Tibial nerve (tissue), 4 donors: ENCODE measurements around the gene MYCBP.

ENCODE experiments used
- CTCF ChIP-seq, 5 experiments: fragments of 200-600 bp in 3 of 5; fragments of 450-650 bp in 2 of 5; sonication (generic) in 3 of 5; IDR thresholded peaks; one replicate each; pipeline ENCODE4 v1.5.1; 2016 to 2019; ENCODE audit warnings: antibody characterized with exemption in 5 of 5, mild to moderate bottlenecking in 3 of 5, moderate library complexity in 2 of 5
- EP300 ChIP-seq, 2 donors: sonication (generic); formaldehyde crosslinking; IDR thresholded peaks; one replicate each; pipeline ENCODE4 v1.6.1; 2017; ENCODE audit warnings: antibody characterized with exemption in 2 of 2, mild to moderate bottlenecking in 1 of 2
- POLR2A ChIP-seq, 2 donors: fragments of 450-650 bp; IDR thresholded peaks; one replicate each; pipeline ENCODE4 v1.6.1; 2017; ENCODE audit warnings: antibody characterized with exemption in 2 of 2, mild to moderate bottlenecking in 2 of 2, moderate library complexity in 2 of 2

GRCh38 chr1:38833146-38833545, 40.0 kb downstream of the MYCBP start:
- TF ChIP-seq CTCF (IDR thresholded peaks at IDR 0.05) (no peak), EP300 (IDR thresholded peaks at IDR 0.05) (no peak), POLR2A (IDR thresholded peaks at IDR 0.05) (no peak)
